WTC11 (cell line): ENCODE measurements around the gene KRTCAP2. TPM values are rescaled to one million over a fixed set of nuclear protein-coding genes. Genes with fewer than 3 reads are reported as not detected.
A peak's percentile ranks its signal among the peaks of the same experiment; 100 is the strongest.
"Not testable (repeated sequence)": the region's sequence is repeated elsewhere in the genome, so short reads cannot be mapped to it uniquely, and the experiment has no call there.

Source experiments
- ATAC-seq: fragments of 200-7000 bp; cut with Tn5 transposase; 2 replicates; pipeline ENCODE4 v1.10.0; 2021; ENCODE audit warnings: mild to moderate bottlenecking, moderate library complexity
- CTCF ChIA-PET: fragments of 300-600 bp; sonication (Branson Sonifier 250); formaldehyde crosslinking; loops from one replicate; lab custom pipeline; 2021; ENCODE audit warnings: antibody characterized with exemption; lab: Charles Lee
- POLR2A ChIA-PET: fragments of 350-600 bp; sonication (Branson Sonifier 250); formaldehyde crosslinking; loops from one replicate; lab custom pipeline; 2021; ENCODE audit warnings: antibody characterized with exemption; lab: Charles Lee
- DNase-seq: peaks from one replicate; pipeline ENCODE4 v3.0.0; 2021; ENCODE audit warnings: low spot score
- H3K27ac Mint-ChIP-seq: 2 replicates; pipeline ENCODE4 v1.8.0; 2021; ENCODE audit warnings: mixed read lengths
- H3K27me3 Mint-ChIP-seq: 2 replicates; pipeline ENCODE4 v1.8.0; 2021; ENCODE audit warnings: low read depth, mild to moderate bottlenecking, moderate library complexity, mixed read lengths
- H3K36me3 Mint-ChIP-seq: 2 replicates; pipeline ENCODE4 v1.8.0; 2021; ENCODE audit warnings: mixed read lengths
- H3K4me1 Mint-ChIP-seq: 2 replicates; pipeline ENCODE4 v1.8.0; 2022; ENCODE audit warnings: mixed read lengths
- H3K4me3 Mint-ChIP-seq: 2 replicates; pipeline ENCODE4 v1.8.0; 2021; ENCODE audit warnings: mild to moderate bottlenecking, moderate library complexity, mixed read lengths
- H3K9me3 Mint-ChIP-seq: 2 replicates; pipeline ENCODE4 v1.8.0; 2021; ENCODE audit warnings: mixed read lengths
- ATF1 ChIP-seq: sonication (generic); formaldehyde crosslinking; IDR thresholded peaks from 2 replicates; pipeline ENCODE4 v1.8.1; 2023; ENCODE audit warnings: mild to moderate bottlenecking, moderate library complexity, missing genetic modification reagents
- ATF2 ChIP-seq: sonication (generic); formaldehyde crosslinking; IDR thresholded peaks from 2 replicates; pipeline ENCODE4 v1.8.1; 2022; ENCODE audit warnings: low read depth, missing genetic modification reagents, borderline replicate concordance
- E2F1 ChIP-seq: sonication (generic); formaldehyde crosslinking; IDR thresholded peaks from 2 replicates; pipeline ENCODE4 v1.8.0; 2022; ENCODE audit warnings: mild to moderate bottlenecking, missing genetic modification reagents
- HMGXB4 ChIP-seq: sonication (generic); formaldehyde crosslinking; IDR thresholded peaks from 2 replicates; pipeline ENCODE4 v1.8.1; 2023; ENCODE audit warnings: mild to moderate bottlenecking, moderate library complexity, missing genetic modification reagents
- JAZF1 ChIP-seq: fragments of 250-450 bp; sonication (Bioruptor Pico); IDR thresholded peaks from 2 replicates; pipeline ENCODE4 v1.9.0; 2021; ENCODE audit warnings: moderate library complexity, mild to moderate bottlenecking, inconsistent platforms
- MYBL2 ChIP-seq: sonication (generic); formaldehyde crosslinking; IDR thresholded peaks from 2 replicates; pipeline ENCODE4 v1.8.1; 2023; ENCODE audit warnings: mild to moderate bottlenecking, moderate library complexity, missing genetic modification reagents
- SMAD4 ChIP-seq: sonication (generic); formaldehyde crosslinking; IDR thresholded peaks from 2 replicates; pipeline ENCODE4 v1.8.0; 2022; ENCODE audit warnings: mild to moderate bottlenecking, missing genetic modification reagents
- SP1 ChIP-seq: sonication (generic); formaldehyde crosslinking; conservative IDR thresholded peaks from 2 replicates; pipeline ENCODE4 v1.8.1; 2022; ENCODE audit warnings: missing genetic modification reagents
- TEAD1 ChIP-seq: sonication (generic); formaldehyde crosslinking; IDR thresholded peaks from 2 replicates; pipeline ENCODE4 v1.8.0; 2022; ENCODE audit warnings: mild to moderate bottlenecking, missing genetic modification reagents
- TP53 ChIP-seq: sonication (generic); formaldehyde crosslinking; IDR thresholded peaks from 2 replicates; pipeline ENCODE4 v1.8.1; 2023; ENCODE audit warnings: mild to moderate bottlenecking, missing genetic modification reagents
- ZNF263 ChIP-seq: sonication (generic); formaldehyde crosslinking; IDR thresholded peaks from 2 replicates; pipeline ENCODE4 v1.8.1; 2022; ENCODE audit warnings: low read depth, mild to moderate bottlenecking, moderate library complexity, missing genetic modification reagents
- ZNF425 ChIP-seq: fragments of 250-450 bp; sonication (Bioruptor Pico); conservative IDR thresholded peaks from 2 replicates; pipeline ENCODE4 v1.9.0; 2021; ENCODE audit warnings: mild to moderate bottlenecking
- total RNA-seq: library from RNA; stranded (reverse); gene quantifications from 3 replicates; pipeline ENCODE4 v1.2.3, GENCODE V29; 2021
- TF ChIP-seq, protein P1 (sequence below): sonication (generic); formaldehyde crosslinking; IDR thresholded peaks from 2 replicates; pipeline ENCODE4 v1.8.1; 2023; ENCODE audit warnings: mild to moderate bottlenecking, missing genetic modification reagents, borderline replicate concordance
- TF ChIP-seq, protein P2 (sequence below): sonication (generic); formaldehyde crosslinking; IDR thresholded peaks from 2 replicates; pipeline ENCODE4 v1.8.1; 2023; ENCODE audit warnings: mild to moderate bottlenecking, missing genetic modification reagents

Gene KRTCAP2
- total RNA-seq, 1 experiment from 2014 or later: 104 TPM

DNA sequence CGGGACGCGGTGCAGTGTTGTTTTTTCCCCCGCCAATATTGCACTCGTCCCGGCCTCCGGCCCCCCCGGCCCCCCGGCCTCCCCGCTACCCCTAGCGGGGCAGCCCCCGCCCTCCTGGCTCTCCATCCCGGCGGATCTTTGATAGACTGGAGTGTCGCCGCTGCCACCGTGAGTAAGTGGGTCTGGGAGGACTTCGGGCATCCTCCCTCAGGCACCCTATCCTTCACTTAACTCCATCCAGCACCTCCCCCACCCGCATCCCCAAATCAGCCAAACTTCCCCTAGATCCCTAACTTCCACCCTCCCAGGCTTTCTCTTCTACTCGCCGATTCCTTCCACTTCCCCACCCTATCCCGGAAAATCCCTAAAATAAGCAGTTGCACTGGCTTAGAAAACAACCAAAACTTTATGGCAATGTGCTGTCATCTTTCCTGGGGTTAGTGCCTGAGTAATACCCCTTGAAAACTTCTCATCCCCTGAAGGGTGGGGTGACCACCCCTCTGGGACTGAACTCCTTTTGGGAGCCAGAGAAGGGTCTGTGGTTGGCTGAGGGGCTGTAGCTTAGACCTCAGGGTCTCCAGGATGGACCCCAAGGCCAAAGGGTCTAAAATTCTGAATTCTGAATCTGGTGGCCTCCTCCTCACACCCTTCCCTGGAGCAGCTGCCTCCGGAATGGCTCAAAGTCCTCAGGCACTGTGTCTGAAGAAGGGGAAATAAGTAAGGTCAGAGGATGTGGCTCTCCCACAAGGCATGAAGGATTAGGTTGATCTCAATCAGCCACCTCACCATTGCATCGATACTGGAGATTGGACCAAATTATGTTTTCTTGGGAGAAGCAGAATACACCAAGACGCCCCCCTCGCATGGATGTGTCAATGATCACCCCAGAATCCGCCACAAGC, 22.3 kb upstream of the KRTCAP2 start:
- Mint-ChIP-seq H3K9me3 (no peaks in the 10 kb centered on the region), H3K27ac (peak overlapping the region; percentile 95), H3K4me3 (peak overlapping the region; percentile 99), H3K36me3 (peaks cover 39% of the 10 kb centered on the region), H3K27me3 (peaks cover 4% of the 10 kb centered on the region; the same call in 1 of the 2 replicates), H3K4me1 (peaks cover 34% of the 10 kb centered on the region)
- no peak for TF ChIP-seq ATF2 (CRISPR knock-in tag)
- TF ChIP-seq ZNF425 (CRISPR knock-in tag): 0 out of 2 replicates have a peak, but pooled peaks have one; percentile 29
- TF ChIP-seq JAZF1 (CRISPR knock-in tag): no peak
- DNase-seq (no peak), ATAC-seq (no peak)
- CTCF ChIA-PET: interaction anchor here (0.6 to 4.6 kb wide), 32 partner anchors 8 to 178 kb away, joined by 3 to 232 read pairs (median 6); partner anchors contain the start of genes ENTREP3, HCN3, KRTCAP2 and MTX1
- POLR2A ChIA-PET: interaction anchor here (0.6 to 3.7 kb wide), 19 partner anchors 8 to 113 kb away, joined by 3 to 83 read pairs (median 5); partner anchors contain the start of genes KRTCAP2, MTX1, SCAMP3 and THBS3

DNA sequence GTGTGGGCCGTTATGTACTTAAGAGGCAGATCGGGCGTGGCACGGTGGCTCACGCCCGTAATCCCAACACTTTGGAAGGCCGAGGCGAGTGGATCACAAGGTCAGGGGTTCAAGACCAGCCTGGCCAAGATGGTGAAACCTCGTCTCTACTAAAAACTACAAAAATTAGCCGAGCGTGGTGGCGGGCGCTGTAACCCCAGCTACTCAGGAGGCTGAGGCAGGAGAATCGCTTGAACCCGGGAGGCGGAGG, 20.8 kb upstream of the KRTCAP2 start:
- Mint-ChIP-seq H3K27ac (peak overlapping the region; percentile 99), H3K4me3 (peak overlapping the region; percentile 99), H3K4me1 (peaks cover 34% of the 10 kb centered on the region), H3K36me3 (peaks cover 25% of the 10 kb centered on the region)
- ChIA-PET POLR2A (interaction anchor here (0.5 to 3.7 kb wide), 19 partner anchors 10 to 912 kb away, joined by 3 to 83 read pairs (median 4); partner anchors contain the start of genes CLK2, KRTCAP2, SCAMP3 and THBS3), CTCF (interaction anchor here (0.6 to 4.6 kb wide), 45 partner anchors 8 to 238 kb away, joined by 3 to 232 read pairs (median 5); partner anchors contain the start of genes ADAM15, CLK2, DPM3 and ENTREP3)
- DNase-seq, ATAC-seq, H3K9me3 Mint-ChIP-seq, H3K27me3 Mint-ChIP-seq: not testable (repeated sequence)
- 0 out of 2 replicates have a peak, but pooled peaks have one; percentile 43 for TF ChIP-seq MYBL2

DNA sequence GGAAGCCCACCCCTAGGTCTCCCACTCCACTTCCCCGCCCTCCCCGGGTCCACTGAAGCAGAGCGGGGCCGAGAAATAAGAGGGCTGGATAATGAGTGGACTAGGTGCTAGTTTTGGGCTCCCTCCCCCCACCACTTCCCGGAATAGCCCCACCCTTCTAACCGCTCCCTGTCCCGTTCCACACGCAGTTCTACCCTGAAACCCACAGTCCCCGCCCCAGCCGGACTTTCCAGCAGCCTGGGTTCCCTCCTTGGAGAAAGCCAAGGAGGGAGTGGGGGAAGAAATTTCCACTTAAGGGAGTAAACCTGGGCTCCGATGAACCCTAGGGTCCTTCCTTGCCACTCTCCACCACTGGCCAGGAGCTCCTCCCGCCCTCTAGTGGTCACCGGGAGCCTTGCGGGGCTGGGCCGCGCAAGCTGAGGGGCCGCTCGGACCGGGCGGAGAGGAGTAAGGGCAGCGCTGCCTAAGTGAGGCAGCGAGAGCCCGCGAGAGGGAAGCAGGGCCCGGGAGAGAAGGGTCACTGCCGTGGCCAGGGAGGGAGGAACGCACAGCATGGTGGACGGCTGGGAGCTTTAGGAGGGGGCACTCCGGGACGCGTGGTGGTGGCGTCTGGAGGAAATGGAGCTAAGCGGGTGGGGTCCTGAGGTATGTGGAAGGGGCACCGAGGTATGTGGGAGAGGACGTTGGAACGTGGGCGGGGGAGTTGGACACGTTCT, 20.3 kb upstream of the KRTCAP2 start:
- peak; percentile 67 for ATAC-seq
- no peak for TF ChIP-seq TP53 (CRISPR knock-in tag)
- peak; percentile 46; the same call in 1 of the 2 replicates for TF ChIP-seq SP1 (CRISPR knock-in tag)
- TF ChIP-seq SMAD4 (CRISPR knock-in tag): no peak
- TF ChIP-seq, protein P1, sequence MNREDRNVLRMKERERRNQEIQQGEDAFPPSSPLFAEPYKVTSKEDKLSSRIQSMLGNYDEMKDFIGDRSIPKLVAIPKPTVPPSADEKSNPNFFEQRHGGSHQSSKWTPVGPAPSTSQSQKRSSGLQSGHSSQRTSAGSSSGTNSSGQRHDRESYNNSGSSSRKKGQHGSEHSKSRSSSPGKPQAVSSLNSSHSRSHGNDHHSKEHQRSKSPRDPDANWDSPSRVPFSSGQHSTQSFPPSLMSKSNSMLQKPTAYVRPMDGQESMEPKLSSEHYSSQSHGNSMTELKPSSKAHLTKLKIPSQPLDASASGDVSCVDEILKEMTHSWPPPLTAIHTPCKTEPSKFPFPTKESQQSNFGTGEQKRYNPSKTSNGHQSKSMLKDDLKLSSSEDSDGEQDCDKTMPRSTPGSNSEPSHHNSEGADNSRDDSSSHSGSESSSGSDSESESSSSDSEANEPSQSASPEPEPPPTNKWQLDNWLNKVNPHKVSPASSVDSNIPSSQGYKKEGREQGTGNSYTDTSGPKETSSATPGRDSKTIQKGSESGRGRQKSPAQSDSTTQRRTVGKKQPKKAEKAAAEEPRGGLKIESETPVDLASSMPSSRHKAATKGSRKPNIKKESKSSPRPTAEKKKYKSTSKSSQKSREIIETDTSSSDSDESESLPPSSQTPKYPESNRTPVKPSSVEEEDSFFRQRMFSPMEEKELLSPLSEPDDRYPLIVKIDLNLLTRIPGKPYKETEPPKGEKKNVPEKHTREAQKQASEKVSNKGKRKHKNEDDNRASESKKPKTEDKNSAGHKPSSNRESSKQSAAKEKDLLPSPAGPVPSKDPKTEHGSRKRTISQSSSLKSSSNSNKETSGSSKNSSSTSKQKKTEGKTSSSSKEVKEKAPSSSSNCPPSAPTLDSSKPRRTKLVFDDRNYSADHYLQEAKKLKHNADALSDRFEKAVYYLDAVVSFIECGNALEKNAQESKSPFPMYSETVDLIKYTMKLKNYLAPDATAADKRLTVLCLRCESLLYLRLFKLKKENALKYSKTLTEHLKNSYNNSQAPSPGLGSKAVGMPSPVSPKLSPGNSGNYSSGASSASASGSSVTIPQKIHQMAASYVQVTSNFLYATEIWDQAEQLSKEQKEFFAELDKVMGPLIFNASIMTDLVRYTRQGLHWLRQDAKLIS (CRISPR knock-in tag): no peak
- no peak for TF ChIP-seq E2F1 (CRISPR knock-in tag)
- TF ChIP-seq HMGXB4 (CRISPR knock-in tag): peak; percentile 73
- TF ChIP-seq TEAD1 (CRISPR knock-in tag): peak; percentile 36; the same call in 1 of the 2 replicates
- TF ChIP-seq, protein P2, sequence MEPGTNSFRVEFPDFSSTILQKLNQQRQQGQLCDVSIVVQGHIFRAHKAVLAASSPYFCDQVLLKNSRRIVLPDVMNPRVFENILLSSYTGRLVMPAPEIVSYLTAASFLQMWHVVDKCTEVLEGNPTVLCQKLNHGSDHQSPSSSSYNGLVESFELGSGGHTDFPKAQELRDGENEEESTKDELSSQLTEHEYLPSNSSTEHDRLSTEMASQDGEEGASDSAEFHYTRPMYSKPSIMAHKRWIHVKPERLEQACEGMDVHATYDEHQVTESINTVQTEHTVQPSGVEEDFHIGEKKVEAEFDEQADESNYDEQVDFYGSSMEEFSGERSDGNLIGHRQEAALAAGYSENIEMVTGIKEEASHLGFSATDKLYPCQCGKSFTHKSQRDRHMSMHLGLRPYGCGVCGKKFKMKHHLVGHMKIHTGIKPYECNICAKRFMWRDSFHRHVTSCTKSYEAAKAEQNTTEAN (CRISPR knock-in tag): no peak
- TF ChIP-seq ATF1 (CRISPR knock-in tag): no peak
- no peak for TF ChIP-seq ZNF263 (CRISPR knock-in tag)

More for the DNA sequence above, 20.3 kb upstream of the KRTCAP2 start:
- Mint-ChIP-seq H3K27ac (peak overlapping the region; percentile 99), H3K9me3 (no peaks in the 10 kb centered on the region), H3K36me3 (peaks cover 21% of the 10 kb centered on the region), H3K4me3 (peak overlapping the region; percentile 99), H3K27me3 (peaks cover 4% of the 10 kb centered on the region; the same call in 1 of the 2 replicates), H3K4me1 (peaks cover 34% of the 10 kb centered on the region)
- CTCF ChIA-PET: interaction anchor here (0.5 to 4.6 kb wide), 48 partner anchors 8 to 447 kb away, joined by 3 to 232 read pairs (median 5); partner anchors contain the start of genes ADAM15, CLK2, DPM3 and EFNA3
- POLR2A ChIA-PET: interaction anchor here (0.5 to 3.7 kb wide), 15 partner anchors 10 to 913 kb away, joined by 3 to 83 read pairs (median 4); partner anchors contain the start of genes CLK2, KRTCAP2, THBS3 and TRIM46
- peak; percentile 97 for DNase-seq
